Muscle of arm (tissue), 12 donors: ENCODE results near the gene STXBP1. TPM values are rescaled to one million over a fixed set of nuclear protein-coding genes. Genes with fewer than 3 reads are reported as not detected.

Experiments used
- DNase-seq: peaks from one replicate; pipeline ENCODE4 v3.0.0-alpha.2; 2013
- polyA plus RNA-seq, 12 donors: library from polyadenylated mRNA; unstranded; fragments of 120-200 nt; gene quantifications; one replicate each; pipeline ENCODE4 v1.2.1, GENCODE V29; 2013; ENCODE audit not compliant: insufficient read length in 12 of 12

STXBP1 gene
- polyA plus RNA-seq, 12 donors, result 11.2 to 27.1 (median 14.7) TPM; not detected in 1

GRCh38 chr9:127686461-127687393 lies 74.7 kb downstream of the STXBP1 start:
- DNase-seq, result no peak

GRCh38 chr9:127689329-127690000 lies 77.4 kb downstream of the STXBP1 start:
- DNase-seq, result no peak

- no peak for DNase-seq
Measured at GRCh38 chr9:127690735-127691134, 78.7 kb downstream of the STXBP1 start.

- DNase-seq, result no peak
Measured at GRCh38 chr9:127692071-127692470, 80.0 kb downstream of the STXBP1 start.

GRCh38 chr9:127693143-127693542 lies 81.1 kb downstream of the STXBP1 start:
- no peak for DNase-seq

- no peak for DNase-seq
Measured at GRCh38 chr9:127693697-127694096, 81.6 kb downstream of the STXBP1 start.

GRCh38 chr9:127694890-127695720 lies 83.0 kb downstream of the STXBP1 start:
- DNase-seq, result no peak

- DNase-seq, result no peak
Measured at GRCh38 chr9:127697575-127697974, 85.5 kb downstream of the STXBP1 start.

- DNase-seq, result no peak
Measured at GRCh38 chr9:127698386-127698785, 86.3 kb downstream of the STXBP1 start.

- DNase-seq, result peak; percentile 97
Measured at GRCh38 chr9:127698985-127699670, 87.1 kb downstream of the STXBP1 start.

GRCh38 chr9:127700140-127700539 lies 88.1 kb downstream of the STXBP1 start:
- DNase-seq, result no peak

- DNase-seq, result no peak
Measured at GRCh38 chr9:127700594-127701255, 88.6 kb downstream of the STXBP1 start.

- DNase-seq, result no peak
Measured at GRCh38 chr9:127703289-127703946, 91.3 kb downstream of the STXBP1 start.

- DNase-seq, result no peak
Measured at GRCh38 chr9:127705577-127706379, 93.7 kb downstream of the STXBP1 start.

GRCh38 chr9:127706836-127707241 lies 94.8 kb downstream of the STXBP1 start, which contains the start of gene CFAP157:
TSS of gene CFAP157 (plus strand) at chr9:127706988. CDS start at chr9:127707032, 44 bp downstream.
- DNase-seq, result no peak

GRCh38 chr9:127707766-127708165 lies 95.7 kb downstream of the STXBP1 start:
- no peak for DNase-seq

GRCh38 chr9:127708952-127709587 lies 97.0 kb downstream of the STXBP1 start:
- no peak for DNase-seq

- no peak for DNase-seq
Measured at GRCh38 chr9:127710204-127710783, 98.2 kb downstream of the STXBP1 start.
